Transverse colon (tissue), 4 donors: ENCODE results near the gene CKB.

Experiments used
- EP300 ChIP-seq: sonication (generic); formaldehyde crosslinking; IDR thresholded peaks from one replicate; pipeline ENCODE4 v1.6.1; 2017; ENCODE audit warnings: antibody characterized with exemption, low read depth
- POLR2A ChIP-seq: fragments of 450-650 bp; IDR thresholded peaks from one replicate; pipeline ENCODE4 v1.6.1; 2016; ENCODE audit warnings: antibody characterized with exemption, mild to moderate bottlenecking, moderate library complexity
- POLR2AphosphoS5 ChIP-seq, 3 donors: sonication (generic); formaldehyde crosslinking; IDR thresholded peaks; one replicate each; pipeline ENCODE4 v1.6.1; 2016; ENCODE audit warnings: antibody characterized with exemption in 3 of 3
- TF ChIP-seq, protein P1 (sequence below), 5 experiments: fragments of 200-600 bp in 3 of 5; fragments of 450-650 bp in 2 of 5; sonication (generic) in 3 of 5; IDR thresholded peaks; 1 replicate in 2 of 5; 2 replicates in 3 of 5; pipeline ENCODE4 v1.5.1; 2016 to 2017; ENCODE audit warnings: antibody characterized with exemption in 5 of 5, inconsistent platforms in 3 of 5, mild to moderate bottlenecking in 2 of 5, moderate library complexity in 1 of 5

DNA sequence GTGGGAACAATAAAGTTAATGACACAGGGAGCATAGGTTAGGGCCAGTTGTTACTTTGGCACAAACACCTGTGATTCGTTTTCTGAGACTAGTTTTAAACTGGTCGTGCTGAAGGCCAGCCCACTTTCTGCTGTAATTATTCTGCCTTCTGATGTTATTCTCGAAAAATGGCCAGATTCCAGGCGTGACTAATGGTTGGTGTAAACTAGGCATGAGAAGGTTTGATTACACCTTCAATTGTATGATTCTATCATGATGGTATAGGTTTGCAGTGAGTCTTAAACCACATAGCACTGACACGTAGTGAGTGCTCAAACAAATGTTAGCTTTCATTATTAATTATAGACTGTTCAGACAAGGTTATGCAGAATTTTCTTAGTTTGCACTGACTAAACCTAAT is 39.0 kb downstream of the CKB start:
- no peak for TF ChIP-seq POLR2A
- TF ChIP-seq, protein P1, sequence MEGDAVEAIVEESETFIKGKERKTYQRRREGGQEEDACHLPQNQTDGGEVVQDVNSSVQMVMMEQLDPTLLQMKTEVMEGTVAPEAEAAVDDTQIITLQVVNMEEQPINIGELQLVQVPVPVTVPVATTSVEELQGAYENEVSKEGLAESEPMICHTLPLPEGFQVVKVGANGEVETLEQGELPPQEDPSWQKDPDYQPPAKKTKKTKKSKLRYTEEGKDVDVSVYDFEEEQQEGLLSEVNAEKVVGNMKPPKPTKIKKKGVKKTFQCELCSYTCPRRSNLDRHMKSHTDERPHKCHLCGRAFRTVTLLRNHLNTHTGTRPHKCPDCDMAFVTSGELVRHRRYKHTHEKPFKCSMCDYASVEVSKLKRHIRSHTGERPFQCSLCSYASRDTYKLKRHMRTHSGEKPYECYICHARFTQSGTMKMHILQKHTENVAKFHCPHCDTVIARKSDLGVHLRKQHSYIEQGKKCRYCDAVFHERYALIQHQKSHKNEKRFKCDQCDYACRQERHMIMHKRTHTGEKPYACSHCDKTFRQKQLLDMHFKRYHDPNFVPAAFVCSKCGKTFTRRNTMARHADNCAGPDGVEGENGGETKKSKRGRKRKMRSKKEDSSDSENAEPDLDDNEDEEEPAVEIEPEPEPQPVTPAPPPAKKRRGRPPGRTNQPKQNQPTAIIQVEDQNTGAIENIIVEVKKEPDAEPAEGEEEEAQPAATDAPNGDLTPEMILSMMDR (IDR thresholded peaks at IDR 0.05): no peak
- no peak for TF ChIP-seq POLR2AphosphoS5 (IDR thresholded peaks at IDR 0.05)
- no peak for TF ChIP-seq EP300
